GM04503 (cell line): ENCODE measurements around the gene RGS3.

ENCODE experiments used
- DNase-seq: peaks from one replicate; pipeline ENCODE4 v3.0.0-alpha.2; 2012; ENCODE audit warnings: low read depth

Gene RGS3

DNA sequence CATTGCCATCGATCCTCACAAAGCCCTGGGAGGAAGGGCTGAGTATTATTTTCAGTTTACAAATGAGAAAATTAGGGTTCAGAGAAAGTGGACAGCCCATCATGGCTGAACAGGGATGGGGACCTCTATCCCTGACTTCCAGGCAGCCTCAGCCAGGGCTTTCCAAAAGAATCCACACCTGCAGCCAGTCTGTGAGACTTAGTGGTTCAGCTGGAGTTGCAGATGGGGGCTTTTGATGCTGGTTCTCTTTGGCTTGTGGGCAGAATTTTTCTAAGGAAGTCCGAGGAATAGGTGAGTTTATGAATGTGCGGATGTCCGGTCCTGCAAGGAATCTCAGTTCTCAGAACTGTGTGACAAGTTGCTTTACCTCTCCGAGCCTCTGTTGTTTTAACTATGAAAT lies 138.1 kb downstream of the RGS3 start:
- DNase-seq: no peak

GRCh38 chr9:113602126-113603047 lies 138.9 kb downstream of the RGS3 start:
- DNase-seq: no peak

- no peak for DNase-seq
These were observed 139.5 kb downstream of the RGS3 start for GRCh38 chr9:113603048-113603375.

- no peak for DNase-seq
These were observed 140.2 kb downstream of the RGS3 start for GRCh38 chr9:113603773-113604172.

GRCh38 chr9:113604393-113604792 lies 140.9 kb downstream of the RGS3 start:
- DNase-seq: no peak

- DNase-seq: no peak
These were observed 143.0 kb downstream of the RGS3 start for GRCh38 chr9:113606510-113606909.

- no peak for DNase-seq
These were observed 144.7 kb downstream of the RGS3 start for GRCh38 chr9:113608082-113608685.

DNA sequence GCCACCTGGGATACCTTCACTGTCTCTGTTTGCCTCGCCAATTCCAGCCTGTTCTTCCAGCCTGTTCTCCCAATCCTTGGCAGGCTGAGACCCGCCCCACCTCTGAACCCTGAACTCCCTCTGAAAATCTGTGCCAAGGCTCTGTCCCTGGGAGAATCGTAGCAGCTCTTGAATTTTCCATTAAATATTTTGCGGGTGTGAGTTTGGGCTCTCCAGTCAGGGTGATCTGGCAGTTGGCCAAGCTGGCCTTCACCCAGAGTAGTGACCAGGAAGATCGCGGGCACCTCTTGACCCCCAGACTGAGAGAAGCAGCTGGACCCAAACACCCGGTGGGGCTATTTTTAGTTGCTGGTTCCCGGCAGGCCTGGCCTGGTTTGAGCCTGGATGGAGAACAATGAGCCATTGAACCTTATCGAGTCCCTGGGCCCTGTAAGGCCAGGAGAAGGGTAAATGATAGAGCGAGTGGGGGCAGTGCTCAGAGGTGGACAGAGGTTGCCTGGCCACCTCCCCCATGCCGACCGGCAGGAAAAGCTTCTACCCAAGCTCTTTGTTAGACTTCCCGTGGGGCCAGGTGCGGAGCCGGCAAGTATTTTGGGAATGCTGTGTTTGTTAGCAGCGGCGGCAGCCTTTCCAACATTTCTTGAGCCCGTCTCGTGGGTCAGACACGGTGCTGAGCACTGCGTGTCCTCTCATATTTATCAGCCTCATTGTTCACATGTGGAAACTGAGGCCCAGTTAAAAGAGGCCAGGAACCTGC lies 146.2 kb downstream of the RGS3 start:
- no peak for DNase-seq

GRCh38 chr9:113611461-113612215 lies 148.1 kb downstream of the RGS3 start:
- no peak for DNase-seq

DNA sequence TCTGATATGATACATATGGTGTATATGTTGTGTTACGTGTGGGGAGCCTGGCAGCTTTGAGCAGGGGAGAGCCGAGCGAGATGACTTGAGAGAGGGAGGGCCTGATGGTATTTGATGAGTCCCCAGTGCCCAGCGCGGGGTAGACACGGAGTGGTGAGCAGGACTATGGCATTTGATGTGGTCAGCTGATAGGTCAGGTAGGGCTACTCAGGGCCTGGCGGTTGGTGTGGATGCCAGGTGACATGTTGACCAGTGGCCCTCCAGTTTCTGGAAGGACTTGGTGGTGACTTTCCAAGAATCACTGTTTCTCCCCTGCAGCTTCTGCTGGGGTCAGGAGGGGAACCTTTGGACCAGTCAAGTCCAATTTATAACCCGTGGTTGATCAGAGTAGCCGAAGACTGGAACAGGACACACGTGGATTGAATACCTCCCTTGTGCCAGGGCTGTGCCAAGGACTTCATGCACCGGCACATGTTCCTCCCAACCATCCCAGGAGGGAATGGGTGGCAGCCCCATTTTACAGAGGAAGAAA lies 148.8 kb downstream of the RGS3 start:
- DNase-seq: no peak

DNA sequence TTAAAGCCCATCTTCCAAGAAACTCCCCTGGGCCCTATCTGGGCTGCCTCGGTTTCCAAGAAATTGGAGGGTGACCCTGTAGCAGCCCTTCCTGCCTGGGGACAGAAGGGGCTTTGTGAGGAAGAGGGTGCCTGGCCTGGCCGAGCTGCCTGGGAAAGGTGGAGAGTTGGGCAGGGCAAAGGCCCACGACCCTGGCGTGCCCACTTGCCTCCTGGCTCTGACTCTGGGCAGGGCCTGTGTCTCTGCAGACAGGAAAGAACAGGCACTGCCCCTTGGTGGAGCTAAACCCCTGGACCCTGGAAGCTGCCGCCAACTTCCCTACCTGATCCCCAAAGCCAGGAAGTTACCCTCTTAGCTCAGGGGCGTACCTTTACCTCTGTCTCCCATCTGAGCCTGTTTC lies 149.3 kb downstream of the RGS3 start:
- no peak for DNase-seq

GRCh38 chr9:113613815-113614413 lies 150.4 kb downstream of the RGS3 start:
- no peak for DNase-seq

DNA sequence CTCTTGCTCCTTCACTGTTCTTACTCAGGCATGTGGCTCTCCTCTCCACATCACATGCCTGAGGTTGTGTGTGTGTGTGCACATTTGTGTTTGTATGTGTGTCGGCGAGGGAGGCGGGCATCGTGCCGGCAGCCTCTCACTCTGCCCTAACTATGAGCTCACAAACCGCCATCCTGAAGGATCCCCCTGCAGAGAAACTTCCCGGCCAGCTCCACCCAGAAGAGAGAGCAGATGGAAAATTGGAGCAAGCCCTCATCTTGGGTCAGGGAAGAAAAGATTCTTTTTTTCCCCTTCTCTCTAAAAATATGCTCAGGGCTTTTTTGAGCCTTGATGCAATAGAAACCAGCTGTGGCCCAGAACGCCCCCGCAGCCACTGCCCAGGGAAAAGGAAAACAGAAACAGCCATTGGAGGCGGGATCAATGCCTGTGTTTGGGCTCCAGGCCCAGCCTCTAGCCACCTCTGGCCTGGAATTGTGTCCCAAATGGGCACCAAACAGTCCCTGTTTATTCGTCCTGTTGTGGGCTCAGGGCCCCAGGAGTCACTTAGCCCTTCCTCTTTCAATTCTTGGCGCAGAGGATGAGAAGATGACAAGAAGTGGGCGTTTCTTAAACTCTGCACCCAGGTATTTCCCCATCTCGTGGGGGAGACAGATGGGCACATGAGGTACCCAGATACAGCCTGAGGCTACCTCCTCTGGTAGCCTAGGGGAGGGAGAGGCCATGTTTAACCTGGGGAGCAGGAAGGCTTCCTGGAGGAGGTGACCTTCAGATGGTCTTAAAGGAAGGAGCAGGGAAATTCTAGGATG lies 151.5 kb downstream of the RGS3 start:
- DNase-seq: peak; percentile 32

GRCh38 chr9:113616116-113616515 lies 152.6 kb downstream of the RGS3 start:
- no peak for DNase-seq

DNA sequence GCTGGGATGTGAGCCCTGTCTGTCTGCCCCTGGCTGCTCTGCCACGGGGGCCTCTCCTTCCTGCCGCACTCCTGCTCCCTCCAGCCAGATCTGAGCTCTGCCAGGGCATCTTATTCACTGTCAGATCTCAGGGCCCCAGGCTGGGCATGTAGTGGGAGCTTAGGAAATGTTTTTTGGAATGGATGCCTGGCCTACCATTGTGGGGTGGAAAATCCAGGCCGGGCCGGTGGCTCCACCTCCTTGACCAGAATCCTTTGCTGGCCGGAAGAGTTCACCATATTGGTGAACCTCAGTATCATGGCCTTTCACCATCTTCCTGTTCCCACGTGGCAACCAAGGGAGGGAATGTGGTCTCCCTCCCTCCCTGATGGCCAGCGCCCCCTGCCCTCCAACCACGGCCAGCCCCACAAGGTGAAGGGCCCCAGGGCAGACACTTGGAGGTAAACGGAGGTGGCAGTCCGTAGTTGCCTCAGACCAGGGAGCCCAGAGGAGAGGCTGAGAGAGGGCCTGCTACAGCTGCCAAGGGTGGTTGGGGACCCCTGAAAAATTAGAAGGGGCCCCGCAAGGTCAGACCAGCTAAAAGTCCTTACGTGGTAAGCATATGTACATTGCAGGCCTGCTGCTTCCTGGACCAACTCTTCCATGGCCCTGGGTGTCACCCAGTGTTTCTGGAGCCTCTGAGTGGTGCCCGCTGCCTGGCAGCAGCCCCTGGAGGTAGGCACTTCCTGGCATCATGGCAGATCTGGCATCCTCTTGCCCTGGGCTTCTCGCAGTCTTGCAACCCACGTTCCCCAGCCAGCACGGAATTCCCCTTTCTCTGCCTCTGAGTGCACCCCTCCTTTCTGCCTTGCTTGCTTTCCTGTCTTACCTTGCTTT lies 153.3 kb downstream of the RGS3 start:
- no peak for DNase-seq

GRCh38 chr9:113617550-113617949 lies 154.0 kb downstream of the RGS3 start:
- DNase-seq: no peak

DNA sequence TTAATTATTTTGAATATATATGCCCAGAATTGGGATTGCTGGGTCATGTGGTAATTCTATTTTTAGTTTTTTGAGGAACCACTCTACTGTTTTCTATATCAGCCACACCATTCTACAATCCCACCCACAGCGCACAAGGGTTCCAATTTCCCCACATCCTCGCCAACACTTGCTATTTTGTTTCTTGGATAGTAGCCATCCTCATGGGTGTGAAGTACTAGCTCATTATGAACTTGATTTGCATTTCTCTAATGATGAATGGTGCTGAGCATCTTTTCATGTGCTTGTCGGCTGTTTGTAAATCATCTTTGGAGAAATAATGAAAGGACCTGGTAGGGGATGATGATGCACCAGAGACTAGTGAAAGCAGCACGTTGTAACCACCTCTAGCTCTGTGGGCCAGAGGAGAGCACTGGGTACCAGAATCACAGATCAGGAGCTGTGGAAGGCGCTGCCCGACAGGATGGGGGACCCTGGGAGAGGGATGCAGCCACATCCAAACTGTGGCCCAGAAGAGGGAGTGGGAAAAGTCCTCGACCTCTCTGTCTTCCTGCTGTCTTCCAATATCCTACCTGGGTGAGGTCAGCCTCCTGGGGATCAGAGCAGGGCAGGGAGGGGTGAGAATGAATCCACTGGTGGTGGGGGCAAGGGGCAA lies 155.4 kb downstream of the RGS3 start:
- DNase-seq: no peak

DNA sequence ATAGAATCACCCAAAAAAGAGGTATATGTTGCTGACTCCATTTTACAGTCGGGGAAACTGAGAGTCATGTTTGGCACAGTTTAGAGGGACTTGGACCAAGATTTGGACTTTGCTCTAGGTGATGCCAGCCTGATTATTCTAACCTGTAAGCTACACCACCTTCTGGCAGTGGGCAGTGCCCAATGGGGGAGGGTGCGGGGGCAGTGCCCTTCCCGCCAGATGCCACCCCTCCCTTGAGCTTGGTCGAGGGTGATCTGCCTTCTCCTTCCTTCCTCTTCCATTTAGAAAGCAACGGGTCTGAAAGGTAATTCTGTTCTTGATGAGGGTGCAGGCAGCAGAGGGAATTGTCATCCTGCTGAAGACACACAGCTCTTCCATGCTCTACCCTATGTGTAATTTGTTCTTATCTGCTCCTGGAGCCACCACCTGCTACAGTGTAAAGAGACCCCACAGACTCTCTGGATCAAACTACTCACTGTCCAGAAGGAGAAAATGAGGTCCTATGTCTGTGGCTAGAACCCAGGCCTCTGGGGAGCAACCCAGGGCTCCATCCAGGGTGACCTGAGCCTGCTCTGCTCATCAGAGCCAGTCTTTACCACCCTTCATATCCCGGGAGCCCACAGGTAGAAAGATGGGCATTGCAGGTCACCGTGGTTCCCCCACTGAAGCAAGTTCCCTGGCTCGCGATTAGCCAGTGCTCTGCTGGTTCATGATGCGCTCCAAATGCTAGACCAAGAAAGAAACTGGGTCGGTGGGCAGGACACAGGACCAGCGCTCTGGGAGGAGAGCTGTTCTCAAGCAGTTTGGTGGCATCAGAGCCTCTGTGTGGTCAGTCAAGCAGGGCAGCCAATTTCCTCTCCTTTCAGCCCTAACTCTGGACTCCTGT lies 156.2 kb downstream of the RGS3 start:
- no peak for DNase-seq
